MM.1S (cell line): ENCODE data around the gene PPP1R13B.

Experiments used
- CTCF ChIP-seq: fragments of 300-600 bp; sonication (generic); IDR thresholded peaks from 2 replicates; pipeline ENCODE4 v1.5.1; 2016; ENCODE audit warnings: antibody characterized with exemption, low read length, mixed read lengths
- EZH2 ChIP-seq: fragments of 300-600 bp; sonication (generic); optimal IDR thresholded peaks from 2 replicates; pipeline ENCODE3; 2017; ENCODE audit warnings: low read depth, mild to moderate bottlenecking, antibody characterized with exemption, low read length, mixed read lengths
- EZH2phosphoT487 ChIP-seq: fragments of 300-600 bp; sonication (generic); IDR thresholded peaks from 2 replicates; pipeline ENCODE4 v1.6.1; 2018; ENCODE audit warnings: antibody characterized with exemption, low read length

GRCh38 chr14:103736546-103737431 is 110.6 kb downstream of the PPP1R13B start:
- TF ChIP-seq EZH2phosphoT487, result no peak
- TF ChIP-seq CTCF, result no peak
- TF ChIP-seq EZH2, result no peak
